Activated B cell treated with CpG ODN at 0.5 μM for 24 hours (primary cell): ENCODE data around the gene APBA2. TPM values are rescaled to one million over a fixed set of nuclear protein-coding genes. Genes with fewer than 3 reads are reported as not detected.

ENCODE experiments used
- ATAC-seq: fragments of 200-7000 bp; cut with Tn5 transposase; one replicate; pipeline ENCODE4 v1.10.0; 2021; ENCODE audit warnings: low read depth, mild to moderate bottlenecking, moderate library complexity
- CTCF ChIA-PET: fragments of 350-600 bp; sonication (Branson Sonifier 250); formaldehyde crosslinking; loops from one replicate; lab custom pipeline; 2021; ENCODE audit warnings: antibody characterized with exemption; lab: Charles Lee
- POLR2A ChIA-PET: fragments of 350-600 bp; sonication (Branson Sonifier 250); formaldehyde crosslinking; loops from one replicate; lab custom pipeline; 2021; ENCODE audit warnings: antibody characterized with exemption; lab: Charles Lee
- DNase-seq: peaks from one replicate; pipeline ENCODE4 v3.0.0; 2022
- H3K27ac Mint-ChIP-seq: one replicate; pipeline ENCODE4 v1.8.0; 2020; ENCODE audit warnings: mixed read lengths
- H3K27me3 Mint-ChIP-seq: one replicate; pipeline ENCODE4 v1.8.0; 2021; ENCODE audit warnings: mixed read lengths
- H3K36me3 Mint-ChIP-seq: one replicate; pipeline ENCODE4 v1.8.0; 2021; ENCODE audit warnings: low read depth, mixed read lengths
- H3K4me1 Mint-ChIP-seq: one replicate; pipeline ENCODE4 v1.8.0; 2021; ENCODE audit warnings: mixed read lengths
- H3K4me3 Mint-ChIP-seq: one replicate; pipeline ENCODE4 v1.8.0; 2020; ENCODE audit warnings: mild to moderate bottlenecking, mixed read lengths
- H3K9me3 Mint-ChIP-seq: one replicate; pipeline ENCODE4 v1.8.0; 2020; ENCODE audit warnings: mixed read lengths
- intact Hi-C: fragments of 100-400 bp; cut with micrococcal nuclease; formaldehyde crosslinking; loops from one replicate; pipeline ENCODE4 v1.15.1; 2024
- total RNA-seq: library from RNA; stranded (reverse); gene quantifications from 2 replicates; pipeline ENCODE4 v1.2.3, GENCODE V29; 2022
- TF ChIP-seq, protein P1 (sequence below): fragments of 200-600 bp; IDR thresholded peaks from one replicate; pipeline ENCODE4 v1.8.0; 2022; ENCODE audit warnings: antibody characterized with exemption, mild to moderate bottlenecking

Gene APBA2
- total RNA-seq, 1 donor from 2014 or later, result not detected

- DNase-seq, result no peak
- Mint-ChIP-seq H3K27ac (no peak overlapping the region), H3K4me3 (no peak overlapping the region), H3K9me3 (no peaks in the 10 kb centered on the region), H3K27me3 (peaks cover 3% of the 10 kb centered on the region), H3K36me3 (no peaks in the 10 kb centered on the region), H3K4me1 (no peaks in the 10 kb centered on the region)
- ChIA-PET POLR2A (no interaction called here), CTCF (no interaction called here)
- no peak for ATAC-seq
- TF ChIP-seq, protein P1, sequence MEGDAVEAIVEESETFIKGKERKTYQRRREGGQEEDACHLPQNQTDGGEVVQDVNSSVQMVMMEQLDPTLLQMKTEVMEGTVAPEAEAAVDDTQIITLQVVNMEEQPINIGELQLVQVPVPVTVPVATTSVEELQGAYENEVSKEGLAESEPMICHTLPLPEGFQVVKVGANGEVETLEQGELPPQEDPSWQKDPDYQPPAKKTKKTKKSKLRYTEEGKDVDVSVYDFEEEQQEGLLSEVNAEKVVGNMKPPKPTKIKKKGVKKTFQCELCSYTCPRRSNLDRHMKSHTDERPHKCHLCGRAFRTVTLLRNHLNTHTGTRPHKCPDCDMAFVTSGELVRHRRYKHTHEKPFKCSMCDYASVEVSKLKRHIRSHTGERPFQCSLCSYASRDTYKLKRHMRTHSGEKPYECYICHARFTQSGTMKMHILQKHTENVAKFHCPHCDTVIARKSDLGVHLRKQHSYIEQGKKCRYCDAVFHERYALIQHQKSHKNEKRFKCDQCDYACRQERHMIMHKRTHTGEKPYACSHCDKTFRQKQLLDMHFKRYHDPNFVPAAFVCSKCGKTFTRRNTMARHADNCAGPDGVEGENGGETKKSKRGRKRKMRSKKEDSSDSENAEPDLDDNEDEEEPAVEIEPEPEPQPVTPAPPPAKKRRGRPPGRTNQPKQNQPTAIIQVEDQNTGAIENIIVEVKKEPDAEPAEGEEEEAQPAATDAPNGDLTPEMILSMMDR, result no peak
- intact Hi-C loops, result no loop called here
These were observed 35.6 kb downstream of the APBA2 start for GRCh38 chr15:28921336-28921735.

DNA sequence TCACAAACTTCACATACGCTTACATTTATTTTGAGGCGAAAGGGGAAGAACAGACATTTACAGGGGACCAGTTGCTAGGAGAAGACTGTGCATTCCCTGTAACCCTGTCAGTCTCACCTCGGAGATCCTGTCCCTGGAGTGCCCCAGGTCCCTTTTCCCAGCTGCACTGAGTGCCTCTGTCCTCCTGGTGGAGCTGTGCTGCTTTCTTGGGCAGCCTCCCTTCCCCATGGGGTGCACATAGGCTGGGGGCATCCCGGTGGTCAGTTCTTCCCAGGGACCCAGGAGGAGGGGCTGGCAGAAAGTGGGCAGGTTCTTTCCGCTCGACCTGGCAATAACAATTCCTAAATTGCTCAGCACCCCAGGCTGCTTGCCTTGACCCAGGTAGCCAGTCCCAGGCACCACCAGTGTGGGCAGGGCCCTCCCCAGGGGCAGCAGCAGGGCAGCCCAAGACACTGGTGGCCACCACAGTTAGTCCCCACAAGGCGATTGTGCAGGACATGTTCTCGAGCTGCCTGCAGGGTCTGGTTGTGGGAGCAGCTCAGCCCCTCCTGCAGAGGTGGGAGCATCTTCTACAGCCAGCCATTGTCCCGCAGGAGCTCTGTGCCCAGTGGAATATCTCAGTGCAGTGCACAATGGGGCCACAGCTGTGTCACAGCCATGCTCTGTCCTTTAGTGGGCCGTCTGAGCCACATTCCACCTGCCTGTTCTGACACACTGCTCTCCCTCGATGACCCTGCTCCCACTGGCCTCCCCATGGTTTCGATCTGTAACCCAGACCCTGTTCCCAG, 36.3 kb downstream of the APBA2 start:
- Mint-ChIP-seq H3K9me3 (no peaks in the 10 kb centered on the region), H3K36me3 (no peaks in the 10 kb centered on the region), H3K4me3 (no peak overlapping the region), H3K4me1 (no peaks in the 10 kb centered on the region), H3K27me3 (peaks cover 3% of the 10 kb centered on the region), H3K27ac (no peak overlapping the region)
- CTCF ChIA-PET, result no interaction called here
- no peak for DNase-seq
- POLR2A ChIA-PET, result no interaction called here
- intact Hi-C loops, result no loop called here
- TF ChIP-seq, protein P1, result no peak
- ATAC-seq, result no peak

- CTCF ChIA-PET, result no interaction called here
- no peak overlapping the region for H3K27ac Mint-ChIP-seq
- TF ChIP-seq, protein P1, result no peak
- H3K27me3 Mint-ChIP-seq, result peaks cover 3% of the 10 kb centered on the region
- DNase-seq (no peak), ATAC-seq (no peak)
- H3K36me3 Mint-ChIP-seq, result no peaks in the 10 kb centered on the region
- no peaks in the 10 kb centered on the region for H3K9me3 Mint-ChIP-seq
- intact Hi-C loops, result no loop called here
- no peak overlapping the region for H3K4me3 Mint-ChIP-seq
- no peaks in the 10 kb centered on the region for H3K4me1 Mint-ChIP-seq
- POLR2A ChIA-PET, result no interaction called here
These were observed 36.9 kb downstream of the APBA2 start for GRCh38 chr15:28922707-28923012.

- Mint-ChIP-seq H3K27me3 (peaks cover 4% of the 10 kb centered on the region), H3K9me3 (no peaks in the 10 kb centered on the region), H3K36me3 (no peaks in the 10 kb centered on the region), H3K4me3 (no peak overlapping the region), H3K4me1 (no peaks in the 10 kb centered on the region), H3K27ac (no peak overlapping the region)
- ATAC-seq (no peak), DNase-seq (no peak)
- POLR2A ChIA-PET, result no interaction called here
- CTCF ChIA-PET, result no interaction called here
- intact Hi-C loops, result no loop called here
- TF ChIP-seq, protein P1, result no peak
These were observed 38.0 kb downstream of the APBA2 start for GRCh38 chr15:28923726-28924280.

- ChIA-PET POLR2A (no interaction called here), CTCF (no interaction called here)
- H3K4me3 Mint-ChIP-seq, result no peak overlapping the region
- no peaks in the 10 kb centered on the region for H3K4me1 Mint-ChIP-seq
- ATAC-seq (no peak), DNase-seq (no peak)
- peaks cover 4% of the 10 kb centered on the region for H3K27me3 Mint-ChIP-seq
- TF ChIP-seq, protein P1, result no peak
- no peaks in the 10 kb centered on the region for H3K9me3 Mint-ChIP-seq
- H3K36me3 Mint-ChIP-seq, result no peaks in the 10 kb centered on the region
- H3K27ac Mint-ChIP-seq, result no peak overlapping the region
- intact Hi-C loops, result no loop called here
These were observed 41.3 kb downstream of the APBA2 start for GRCh38 chr15:28927043-28927442.
